ENCODE measurements around the gene RCAN1. TPM values are rescaled to one million over a fixed set of nuclear protein-coding genes. Genes with fewer than 3 reads are reported as not detected.

The RCAN1 gene
- total RNA-seq, 1 donor from 2014 or later = 75.3 TPM

GRCh38 chr21:34521561-34521960 lies 93.4 kb downstream of the RCAN1 start:
- Histone ChIP-seq H3K9me3 (replicated peaks) (no peaks in the 10 kb centered on the region), H3K27ac (replicated peaks) (peak overlapping the region; percentile 34), H3K36me3 (peaks cover 46% of the 10 kb centered on the region), H3K4me1 (peaks cover 78% of the 10 kb centered on the region), H3K4me3 (no peak overlapping the region), H3K27me3 (ENCODE audit: low read depth) (no peaks in the 10 kb centered on the region)
- TF ChIP-seq CTCF (IDR thresholded peaks at IDR 0.05; ENCODE audit: borderline replicate concordance) = no peak
- intact Hi-C loops (cut with micrococcal nuclease) = loop anchor here (2.0 kb wide), 1 partner anchor 57 kb away; no protein-coding TSS in a partner anchor
- no peak for DNase-seq

GRCh38 chr21:34520764-34521508 lies 94.0 kb downstream of the RCAN1 start:
- H3K27ac ChIP-seq (replicated peaks) = peak overlapping the region; percentile 34
- DNase-seq = peak; percentile 40
- H3K4me1 ChIP-seq = peaks cover 72% of the 10 kb centered on the region
- no peaks in the 10 kb centered on the region for H3K27me3 ChIP-seq (ENCODE audit: low read depth)
- no peaks in the 10 kb centered on the region for H3K9me3 ChIP-seq (replicated peaks)
- no peak overlapping the region for H3K4me3 ChIP-seq
- intact Hi-C loops (cut with micrococcal nuclease) = loop anchor here (2.0 kb wide), 1 partner anchor 58 kb away; no protein-coding TSS in a partner anchor
- TF ChIP-seq CTCF (IDR thresholded peaks at IDR 0.05; ENCODE audit: borderline replicate concordance) = no peak
- peaks cover 52% of the 10 kb centered on the region for H3K36me3 ChIP-seq

- intact Hi-C loops (cut with micrococcal nuclease) = loop anchor here (2.0 kb wide), 1 partner anchor 59 kb away; no protein-coding TSS in a partner anchor
- Histone ChIP-seq H3K4me1 (peaks cover 65% of the 10 kb centered on the region), H3K4me3 (no peak overlapping the region), H3K9me3 (replicated peaks) (no peaks in the 10 kb centered on the region), H3K36me3 (peaks cover 57% of the 10 kb centered on the region), H3K27ac (replicated peaks) (peak overlapping the region; percentile 34), H3K27me3 (ENCODE audit: low read depth) (no peaks in the 10 kb centered on the region)
- DNase-seq = no peak
- TF ChIP-seq CTCF (IDR thresholded peaks at IDR 0.05; ENCODE audit: borderline replicate concordance) = no peak
Observed at GRCh38 chr21:34520281-34520680, 94.6 kb downstream of the RCAN1 start.

GRCh38 chr21:34519694-34520093 lies 95.2 kb downstream of the RCAN1 start:
- no peaks in the 10 kb centered on the region for H3K9me3 ChIP-seq (replicated peaks)
- H3K27me3 ChIP-seq (ENCODE audit: low read depth) = no peaks in the 10 kb centered on the region
- intact Hi-C loops (cut with micrococcal nuclease) = loop anchor here (2.0 kb wide), 1 partner anchor 59 kb away; no protein-coding TSS in a partner anchor
- H3K4me1 ChIP-seq = peaks cover 59% of the 10 kb centered on the region
- no peak for TF ChIP-seq CTCF (IDR thresholded peaks at IDR 0.05; ENCODE audit: borderline replicate concordance)
- peaks cover 57% of the 10 kb centered on the region for H3K36me3 ChIP-seq
- DNase-seq = no peak
- no peak overlapping the region for H3K4me3 ChIP-seq
- peak overlapping the region; percentile 34 for H3K27ac ChIP-seq (replicated peaks)

GRCh38 chr21:34519016-34519415 lies 95.9 kb downstream of the RCAN1 start:
- no peak for DNase-seq
- intact Hi-C loops (cut with micrococcal nuclease) = no loop called here
- H3K36me3 ChIP-seq = peaks cover 57% of the 10 kb centered on the region
- no peak for TF ChIP-seq CTCF (IDR thresholded peaks at IDR 0.05; ENCODE audit: borderline replicate concordance)
- H3K27ac ChIP-seq (replicated peaks) = peak overlapping the region; percentile 54
- H3K9me3 ChIP-seq (replicated peaks) = no peaks in the 10 kb centered on the region
- H3K4me3 ChIP-seq = no peak overlapping the region
- H3K27me3 ChIP-seq (ENCODE audit: low read depth) = no peaks in the 10 kb centered on the region
- peaks cover 52% of the 10 kb centered on the region for H3K4me1 ChIP-seq

Measured in left ventricle myocardium inferior (tissue), 1 donor.